PFSK-1 (cell line): Measurements from ENCODE around the gene COA1.

Experiments
- FOXP2 ChIP-seq: optimal IDR thresholded peaks from 2 replicates; pipeline ENCODE3; 2011; ENCODE audit warnings: borderline replicate concordance, control low read depth, inconsistent platforms; ENCODE audit not compliant: insufficient read depth; ENCODE audit errors: extremely low read length, extremely low read depth
- POLR2AphosphoS5 ChIP-seq: IDR thresholded peaks from 2 replicates; pipeline ENCODE4 v1.6.1; 2012; ENCODE audit warnings: low read depth, mild to moderate bottlenecking, control low read depth, low read length, moderate library complexity
- REST ChIP-seq, 2 experiments: IDR thresholded peaks; 2 replicates each; pipeline versions ENCODE4 v1.6.1 to v1.8.0; 2011 to 2012; ENCODE audit warnings: low read depth in 2 of 2, low read length in 2 of 2, control low read depth in 1 of 2, inconsistent platforms in 1 of 2, mild to moderate bottlenecking in 1 of 2, moderate library complexity in 1 of 2; ENCODE audit not compliant: insufficient read depth in 1 of 2
- SIN3A ChIP-seq: IDR thresholded peaks from 2 replicates; pipeline ENCODE4 v1.6.1; 2012; ENCODE audit warnings: mild to moderate bottlenecking, low read length, moderate library complexity, borderline replicate concordance; ENCODE audit not compliant: insufficient read depth
- TAF1 ChIP-seq: IDR thresholded peaks from 2 replicates; pipeline ENCODE4 v1.6.1; 2012; ENCODE audit warnings: low read length, control low read depth, borderline replicate concordance; ENCODE audit not compliant: insufficient read depth

COA1 gene

GRCh38 chr7:43600056-43600455 is 129.3 kb downstream of the COA1 start:
- no peak for TF ChIP-seq TAF1
- no peak for TF ChIP-seq FOXP2
- no peak for TF ChIP-seq POLR2AphosphoS5
- TF ChIP-seq REST (IDR thresholded peaks at IDR 0.05; ENCODE audit: insufficient read depth in 1 of 2, low read depth in 2 of 2, low read length in 2 of 2), result no peak
- TF ChIP-seq SIN3A, result no peak

GRCh38 chr7:43594020-43594419 is 135.3 kb downstream of the COA1 start:
- TF ChIP-seq REST (IDR thresholded peaks at IDR 0.05; ENCODE audit: insufficient read depth in 1 of 2, low read depth in 2 of 2, low read length in 2 of 2) (no peak), TAF1 (no peak), POLR2AphosphoS5 (no peak), FOXP2 (no peak), SIN3A (no peak)

GRCh38 chr7:43593010-43593409 is 136.3 kb downstream of the COA1 start:
- TF ChIP-seq POLR2AphosphoS5, result no peak
- no peak for TF ChIP-seq REST (IDR thresholded peaks at IDR 0.05; ENCODE audit: insufficient read depth in 1 of 2, low read depth in 2 of 2, low read length in 2 of 2)
- no peak for TF ChIP-seq FOXP2
- no peak for TF ChIP-seq SIN3A
- no peak for TF ChIP-seq TAF1

GRCh38 chr7:43592326-43592725 is 137.0 kb downstream of the COA1 start:
- TF ChIP-seq TAF1, result no peak
- TF ChIP-seq REST (IDR thresholded peaks at IDR 0.05; ENCODE audit: insufficient read depth in 1 of 2, low read depth in 2 of 2, low read length in 2 of 2), result no peak
- TF ChIP-seq FOXP2, result no peak
- no peak for TF ChIP-seq POLR2AphosphoS5
- no peak for TF ChIP-seq SIN3A

GRCh38 chr7:43591558-43592180 is 137.7 kb downstream of the COA1 start:
- TF ChIP-seq REST (IDR thresholded peaks at IDR 0.05; ENCODE audit: insufficient read depth in 1 of 2, low read depth in 2 of 2, low read length in 2 of 2) (no peak), POLR2AphosphoS5 (no peak), SIN3A (no peak), TAF1 (no peak), FOXP2 (no peak)
